GM21723 (cell line): ENCODE measurements around the gene USP7.
"Not testable (repeated sequence)": the region's sequence is repeated elsewhere in the genome, so short reads cannot be mapped to it uniquely, and the experiment has no call there.

ENCODE experiments used
- ATAC-seq: cut with Tn5 transposase; IDR thresholded peaks from one replicate; pipeline ENCODE4 v1.9.1; 2021; ENCODE audit warnings: mild to moderate bottlenecking, moderate library complexity; ENCODE audit not compliant: unreplicated experiment

The USP7 gene

DNA sequence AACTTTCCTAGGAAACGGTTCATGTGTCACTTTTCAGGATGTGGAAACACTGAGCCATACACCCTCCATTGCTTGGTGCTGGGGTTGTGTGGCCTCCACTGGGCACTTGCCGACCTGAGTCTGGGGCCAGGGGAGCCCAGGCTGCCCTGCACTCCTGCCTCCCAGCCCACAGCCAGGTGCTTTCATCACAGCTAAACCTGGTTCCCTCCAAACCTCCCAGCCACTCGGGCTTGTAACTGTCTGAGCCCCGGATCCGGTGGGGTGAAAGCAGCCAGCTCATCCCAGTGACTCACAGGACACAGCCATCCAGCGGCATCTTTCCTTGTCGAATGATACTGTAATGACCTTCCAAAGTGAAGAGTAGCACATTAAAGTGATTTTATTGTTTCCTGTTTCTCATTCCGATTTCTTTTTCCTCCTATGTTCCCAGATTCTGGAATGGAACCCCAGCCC lies 114.7 kb downstream of the USP7 start:
- no peak for ATAC-seq

- ATAC-seq, result no peak
Measured at GRCh38 chr16:8848231-8848938, 115.3 kb downstream of the USP7 start.

- no peak for ATAC-seq
Measured at GRCh38 chr16:8847623-8848022, 116.1 kb downstream of the USP7 start.

- ATAC-seq, result no peak
Measured at GRCh38 chr16:8847145-8847544, 116.6 kb downstream of the USP7 start.

- no peak for ATAC-seq
Measured at GRCh38 chr16:8846401-8846932, 117.2 kb downstream of the USP7 start.

- ATAC-seq, result no peak
Measured at GRCh38 chr16:8845699-8846298, 117.9 kb downstream of the USP7 start.

DNA sequence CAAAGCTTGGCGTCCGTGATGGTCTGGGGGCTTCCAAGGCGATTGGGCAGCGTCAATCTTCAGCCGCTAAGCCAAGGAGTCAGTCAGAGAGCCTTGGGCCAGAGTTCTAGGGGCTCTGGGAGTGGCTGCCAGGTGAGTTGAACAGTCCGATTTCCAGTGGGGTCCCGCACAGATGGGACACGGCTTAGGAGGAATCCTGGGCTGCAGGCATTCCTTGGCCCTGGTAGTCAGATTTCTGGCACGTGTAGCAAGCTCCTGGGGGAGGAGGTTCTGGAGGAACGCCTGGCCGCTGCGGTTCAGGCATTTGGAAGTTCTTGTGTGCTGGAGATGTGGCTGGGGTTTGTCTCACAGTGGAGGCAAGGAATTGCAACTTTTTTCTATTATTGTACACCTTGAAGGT lies 120.4 kb downstream of the USP7 start:
- ATAC-seq, result not testable (repeated sequence)
